ENCODE results near the gene SPARC. TPM values are rescaled to one million over a fixed set of nuclear protein-coding genes. Genes with fewer than 3 reads are reported as not detected.

Gene SPARC
- total RNA-seq, 1 experiment from 2014 or later: 339 TPM

- TF ChIP-seq EZH2 (IDR thresholded peaks at IDR 0.05; ENCODE audit: borderline replicate concordance, low read depth, low read length, poor library complexity, severe bottlenecking) (no peak), CTCF (conservative IDR thresholded peaks at IDR 0.05; ENCODE audit: low read depth, low read length) (no peak)
- ChIA-PET POLR2A (ENCODE audit: low non-redundant PET) (no interaction called here), CTCF (no interaction called here)
- H3K27ac ChIP-seq (ENCODE audit: low read depth, low read length, poor library complexity, severe bottlenecking): no peak overlapping the region
- intact Hi-C loops (cut with micrococcal nuclease; ENCODE audit: unreplicated experiment): no loop called here
- no peak overlapping the region for H3K4me3 ChIP-seq (ENCODE audit: low read depth, low read length, poor library complexity, severe bottlenecking)
- H3K36me3 ChIP-seq (ENCODE audit: insufficient read depth, low read length, poor library complexity, severe bottlenecking): no peaks in the 10 kb centered on the region
- BruUV-seq (replicated peaks): no TSS peak
- no peak for DNase-seq (ENCODE audit: low spot score)
- no peaks in the 10 kb centered on the region for H3K27me3 ChIP-seq (replicated peaks; ENCODE audit: insufficient read depth, low read depth, low read length, poor library complexity)
- no peaks in the 10 kb centered on the region for H3K9me3 ChIP-seq (ENCODE audit: low read depth, low read length, poor library complexity, severe bottlenecking)
- H3K4me1 ChIP-seq (ENCODE audit: insufficient read depth, low read length, poor library complexity, severe bottlenecking): peaks cover 16% of the 10 kb centered on the region
These were observed 16.5 kb upstream of the SPARC start for GRCh38 chr5:151703227-151703626.

GRCh38 chr5:151700820-151701219, 14.1 kb upstream of the SPARC start:
- intact Hi-C loops (cut with micrococcal nuclease; ENCODE audit: unreplicated experiment): no loop called here
- CTCF ChIA-PET: no interaction called here

GRCh38 chr5:151700296-151700695, 13.6 kb upstream of the SPARC start:
- Histone ChIP-seq H3K4me3 (ENCODE audit: low read depth, low read length, poor library complexity, severe bottlenecking) (no peak overlapping the region), H3K9me3 (ENCODE audit: low read depth, low read length, poor library complexity, severe bottlenecking) (no peaks in the 10 kb centered on the region), H3K27ac (ENCODE audit: low read depth, low read length, poor library complexity, severe bottlenecking) (no peak overlapping the region), H3K36me3 (ENCODE audit: insufficient read depth, low read length, poor library complexity, severe bottlenecking) (no peaks in the 10 kb centered on the region), H3K4me1 (ENCODE audit: insufficient read depth, low read length, poor library complexity, severe bottlenecking) (peaks cover 22% of the 10 kb centered on the region), H3K27me3 (replicated peaks; ENCODE audit: insufficient read depth, low read depth, low read length, poor library complexity) (no peaks in the 10 kb centered on the region)
- BruUV-seq (replicated peaks): no TSS peak
- ChIA-PET CTCF (no interaction called here), POLR2A (ENCODE audit: low non-redundant PET) (no interaction called here)
- no peak for DNase-seq (ENCODE audit: low spot score)
- intact Hi-C loops (cut with micrococcal nuclease; ENCODE audit: unreplicated experiment): no loop called here
- no peak for TF ChIP-seq EZH2 (IDR thresholded peaks at IDR 0.05; ENCODE audit: borderline replicate concordance, low read depth, low read length, poor library complexity, severe bottlenecking)
- no peak for TF ChIP-seq CTCF (conservative IDR thresholded peaks at IDR 0.05; ENCODE audit: low read depth, low read length)

More at GRCh38 chr5:151700820-151701219, 14.1 kb upstream of the SPARC start:
- H3K36me3 ChIP-seq (ENCODE audit: insufficient read depth, low read length, poor library complexity, severe bottlenecking): no peaks in the 10 kb centered on the region
- no peaks in the 10 kb centered on the region for H3K9me3 ChIP-seq (ENCODE audit: low read depth, low read length, poor library complexity, severe bottlenecking)
- DNase-seq (ENCODE audit: low spot score): no peak
- TF ChIP-seq CTCF (conservative IDR thresholded peaks at IDR 0.05; ENCODE audit: low read depth, low read length) (no peak), EZH2 (IDR thresholded peaks at IDR 0.05; ENCODE audit: borderline replicate concordance, low read depth, low read length, poor library complexity, severe bottlenecking) (no peak)
- POLR2A ChIA-PET (ENCODE audit: low non-redundant PET): no interaction called here
- peaks cover 19% of the 10 kb centered on the region for H3K4me1 ChIP-seq (ENCODE audit: insufficient read depth, low read length, poor library complexity, severe bottlenecking)
- no peak overlapping the region for H3K27ac ChIP-seq (ENCODE audit: low read depth, low read length, poor library complexity, severe bottlenecking)
- no TSS peak for BruUV-seq (replicated peaks)
- no peaks in the 10 kb centered on the region for H3K27me3 ChIP-seq (replicated peaks; ENCODE audit: insufficient read depth, low read depth, low read length, poor library complexity)
- H3K4me3 ChIP-seq (ENCODE audit: low read depth, low read length, poor library complexity, severe bottlenecking): no peak overlapping the region

Measured in A673 (cell line).